HCEC 1CT (cell line): ENCODE results near the gene MFSD6L.

Experiments
- DNase-seq: peaks from one replicate; pipeline ENCODE4 v3.0.0-alpha.2; 2017

The MFSD6L gene, protein sequence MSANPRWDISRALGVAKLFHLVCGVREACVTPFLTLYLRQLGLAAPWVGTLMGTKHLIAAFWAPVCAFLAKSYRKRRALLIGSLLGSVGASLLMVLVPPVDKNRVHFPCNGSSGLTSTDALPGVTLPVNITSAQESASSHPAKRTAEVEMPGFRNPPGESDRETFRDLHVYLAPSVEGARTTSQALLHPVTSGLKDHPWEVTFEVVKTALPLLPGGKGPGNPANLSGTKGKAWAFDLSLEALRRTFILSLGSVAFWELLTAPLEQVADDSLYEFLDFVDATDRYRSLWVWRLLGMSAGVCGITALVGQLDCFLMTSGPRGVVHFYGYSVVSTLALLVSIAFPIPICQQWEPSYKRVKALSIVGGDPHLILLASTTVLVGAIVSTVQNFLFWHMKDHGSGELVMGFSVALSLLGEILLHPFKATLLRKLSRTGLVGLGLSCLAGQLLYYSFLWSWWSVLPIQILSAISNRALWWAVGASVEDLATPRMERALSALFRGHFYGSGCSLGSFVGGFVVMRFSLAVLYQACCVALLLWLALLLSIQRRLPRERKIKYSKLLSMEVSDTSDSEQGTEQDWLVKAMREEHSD

DNA sequence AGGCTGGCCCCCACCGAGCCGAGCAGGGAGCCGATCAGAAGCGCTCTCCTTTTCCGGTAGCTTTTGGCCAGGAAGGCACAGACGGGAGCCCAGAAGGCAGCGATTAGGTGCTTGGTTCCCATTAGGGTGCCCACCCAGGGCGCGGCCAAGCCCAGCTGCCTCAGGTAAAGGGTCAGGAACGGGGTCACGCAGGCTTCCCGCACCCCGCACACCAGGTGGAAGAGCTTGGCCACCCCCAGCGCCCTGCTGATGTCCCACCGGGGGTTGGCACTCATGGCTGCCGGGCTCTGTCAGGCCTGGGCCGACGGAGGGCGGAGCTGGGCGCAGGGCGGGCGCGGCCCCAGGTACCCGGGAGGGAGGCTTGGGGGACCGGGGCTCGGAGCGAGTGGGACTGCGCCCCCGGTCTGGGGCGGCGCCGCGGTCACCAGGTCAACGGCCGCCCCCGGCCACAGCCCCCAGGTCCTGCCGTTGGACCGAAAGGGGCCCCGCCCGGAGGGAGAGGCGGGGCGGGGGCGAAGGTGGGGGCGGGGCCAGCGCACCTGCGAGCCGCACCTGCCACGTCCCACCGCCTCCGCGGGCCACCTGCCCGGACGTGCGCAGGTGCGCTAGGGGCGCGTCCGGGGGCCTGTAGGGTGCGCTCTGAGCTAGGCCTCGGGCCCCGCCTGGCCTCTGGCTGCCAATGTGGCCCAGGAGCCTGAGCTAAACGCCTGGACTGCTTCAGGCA is at the start of gene MFSD6L:
MFSD6L (minus strand) TSS at position 520 of the 724 bp plus-strand sequence; CDS start at position 275, 245 bp downstream.
- DNase-seq: no peak

DNA sequence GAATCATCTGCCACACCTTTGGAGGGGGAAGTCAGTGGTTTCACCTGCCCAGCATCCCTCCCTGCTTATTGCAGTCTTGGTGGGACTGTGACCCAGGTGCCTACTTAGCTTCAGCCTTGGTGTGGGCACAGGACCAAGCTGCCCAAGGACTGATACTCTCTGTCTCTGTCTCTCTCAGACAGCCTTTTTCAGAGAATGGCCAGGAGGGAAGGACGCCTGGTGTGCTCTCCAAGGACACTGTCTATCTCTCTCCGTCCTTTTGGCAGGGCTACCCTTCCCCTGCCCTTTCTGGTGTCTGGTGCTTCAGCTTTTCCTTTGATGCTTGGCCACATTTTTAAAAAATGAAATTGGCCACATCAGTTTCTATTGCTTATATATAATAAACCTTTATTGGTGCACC is 48.7 kb upstream of the MFSD6L start:
- no peak for DNase-seq

DNA sequence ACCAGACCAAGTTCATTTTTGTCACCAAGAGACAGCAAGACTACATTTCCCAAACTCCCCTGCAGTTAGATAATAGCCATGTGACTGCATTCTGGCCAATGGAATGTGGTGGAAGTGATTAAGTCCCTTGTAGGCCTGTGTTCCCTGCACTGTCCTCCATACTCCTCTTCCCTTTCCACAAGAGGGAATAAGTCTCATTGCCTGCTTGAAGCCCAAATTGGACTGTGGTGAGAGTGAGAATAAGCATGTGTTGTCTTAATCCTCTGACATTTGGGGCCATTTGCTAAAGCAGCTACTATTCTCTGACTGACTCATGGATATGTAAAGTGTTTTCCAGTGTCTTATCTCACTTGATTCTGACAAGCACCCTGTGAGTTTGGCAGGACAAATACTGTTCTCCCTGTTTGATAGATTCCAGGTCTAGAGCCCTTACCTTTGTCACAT is 47.6 kb upstream of the MFSD6L start:
- no peak for DNase-seq

DNA sequence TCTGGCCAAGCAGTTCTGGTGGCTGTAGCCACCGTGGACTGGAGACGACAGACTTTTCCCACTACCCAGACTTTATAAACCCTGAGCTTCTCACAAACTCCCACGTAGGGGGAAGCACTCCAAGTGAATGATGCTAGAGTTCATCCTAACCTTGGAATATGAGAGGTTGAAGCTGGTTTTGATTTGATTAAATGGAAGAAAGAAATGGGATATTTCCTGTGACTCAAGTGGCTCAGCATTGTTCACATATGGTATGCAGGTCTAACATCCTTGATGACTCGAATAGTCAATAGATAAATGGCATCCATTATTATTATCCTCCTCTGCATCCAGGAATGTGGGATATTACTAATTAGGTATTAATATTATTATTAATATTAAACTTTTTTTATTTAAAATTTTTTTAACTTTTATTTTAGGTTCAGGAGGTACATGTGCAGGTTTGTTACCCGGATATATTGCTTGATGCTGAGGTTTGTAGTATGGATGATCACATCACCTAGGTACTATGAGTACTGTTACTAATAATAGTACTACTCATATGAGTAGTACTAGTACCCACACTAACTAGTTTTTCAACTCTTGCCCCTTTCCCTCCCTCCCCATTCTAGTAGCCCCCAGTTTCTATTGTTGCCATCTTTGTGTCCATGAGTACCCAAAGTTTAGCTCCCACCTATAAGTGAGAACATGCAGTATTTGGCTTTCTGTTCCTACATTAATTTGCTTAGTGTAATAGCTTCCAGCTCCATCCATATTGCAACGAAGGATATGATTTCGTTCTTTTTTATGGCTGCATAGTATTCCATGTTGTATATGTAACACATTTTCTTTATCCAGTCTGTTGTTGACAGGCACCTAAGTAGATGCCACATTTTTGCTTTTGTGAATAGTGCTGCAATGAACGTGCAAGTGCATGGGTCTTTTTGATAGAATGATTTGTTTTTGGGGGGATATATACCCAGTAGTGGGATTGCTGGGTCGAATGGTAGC is 45.4 kb upstream of the MFSD6L start:
- no peak for DNase-seq

DNA sequence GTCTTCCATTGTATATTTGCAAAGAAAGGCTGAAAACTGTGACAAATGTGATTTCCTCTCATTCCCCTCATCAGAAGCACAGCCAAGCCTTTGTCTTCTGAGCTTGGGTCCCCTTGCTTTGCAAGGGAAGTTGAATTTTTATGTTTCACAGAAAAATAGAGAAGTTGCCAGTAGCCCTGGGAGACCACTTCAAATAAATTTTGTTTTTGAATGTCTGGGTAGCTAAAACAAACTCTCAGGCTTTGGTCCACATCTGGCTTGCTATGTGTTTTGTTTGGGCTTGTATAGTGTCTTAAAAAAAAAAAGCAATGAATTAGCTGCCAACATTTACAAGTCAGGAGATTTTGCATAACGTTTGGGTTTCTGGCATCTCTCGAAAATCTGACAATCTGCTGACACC is 44.2 kb upstream of the MFSD6L start:
- no peak for DNase-seq

DNA sequence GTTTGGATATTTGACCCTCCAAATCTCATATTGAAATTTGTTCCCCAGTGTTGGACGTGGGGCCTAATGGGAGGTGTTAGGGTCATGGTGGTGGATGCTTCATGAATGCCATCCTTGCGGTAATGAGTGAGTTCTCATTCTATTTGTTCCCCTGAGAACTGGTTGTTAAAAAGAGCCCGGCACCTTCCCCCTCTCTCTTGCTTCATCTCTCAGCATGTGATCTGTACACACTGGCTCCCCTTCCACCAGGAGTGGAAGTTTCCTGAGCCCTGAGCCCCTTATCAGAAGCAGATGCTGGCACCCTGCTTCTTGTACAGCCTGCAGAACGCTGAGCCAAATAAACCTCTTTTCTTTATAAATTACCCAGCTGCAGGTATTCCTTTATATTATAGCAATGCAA is 42.7 kb upstream of the MFSD6L start:
- DNase-seq: no peak

DNA sequence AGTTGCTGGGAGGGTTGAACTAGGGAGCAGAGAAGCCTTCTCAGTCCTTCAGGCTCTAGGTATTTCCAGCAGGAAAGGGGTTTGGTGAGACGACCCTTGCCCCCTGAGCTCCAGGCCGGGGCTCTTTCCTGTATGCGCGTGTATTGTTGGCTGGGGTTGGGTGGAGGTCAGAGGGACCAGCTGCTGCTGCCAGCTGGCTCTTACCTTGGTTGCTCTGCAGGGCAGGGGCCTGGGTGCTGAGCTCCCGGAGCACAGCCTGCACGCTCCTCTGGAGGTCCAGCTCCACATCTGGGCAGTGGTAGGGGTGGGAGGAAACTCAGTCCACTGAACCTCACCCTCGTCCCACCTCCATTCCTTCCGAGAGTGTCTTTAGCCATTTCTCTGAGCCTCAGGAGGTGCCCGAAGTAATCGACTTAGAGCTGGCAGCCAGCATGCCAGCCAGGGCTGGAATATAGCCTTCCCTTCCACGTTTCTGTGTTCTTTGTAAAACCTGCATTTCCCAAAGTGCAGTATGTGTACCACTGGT is 40.3 kb upstream of the MFSD6L start:
- DNase-seq: no peak

DNA sequence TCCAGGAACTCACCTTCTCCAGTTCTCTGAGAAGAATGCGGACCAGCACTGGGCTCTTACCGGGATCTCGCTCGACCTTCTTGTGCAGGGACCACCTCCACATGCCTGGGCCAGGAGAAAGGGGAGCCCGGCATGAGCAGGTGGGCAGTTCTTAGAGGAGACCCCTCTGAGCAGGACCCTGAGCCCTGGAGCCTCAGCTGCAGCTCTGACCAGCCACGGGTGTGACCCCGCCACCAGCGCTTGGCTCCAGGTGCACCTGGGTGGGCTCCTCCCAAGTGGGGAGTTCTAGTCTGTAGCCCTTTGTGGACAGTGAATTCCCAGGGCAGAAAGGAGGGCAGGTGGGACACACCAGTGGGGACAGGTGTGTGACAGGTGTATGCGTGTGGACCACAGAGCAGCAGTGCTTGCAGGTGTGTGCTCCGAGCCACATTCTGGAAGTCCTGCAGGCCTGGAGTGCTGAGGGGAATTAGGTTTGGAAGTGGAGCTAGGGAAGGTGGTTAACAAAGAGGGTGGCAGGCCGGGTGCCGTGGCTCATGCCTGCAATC is 39.5 kb upstream of the MFSD6L start:
- DNase-seq: no peak

DNA sequence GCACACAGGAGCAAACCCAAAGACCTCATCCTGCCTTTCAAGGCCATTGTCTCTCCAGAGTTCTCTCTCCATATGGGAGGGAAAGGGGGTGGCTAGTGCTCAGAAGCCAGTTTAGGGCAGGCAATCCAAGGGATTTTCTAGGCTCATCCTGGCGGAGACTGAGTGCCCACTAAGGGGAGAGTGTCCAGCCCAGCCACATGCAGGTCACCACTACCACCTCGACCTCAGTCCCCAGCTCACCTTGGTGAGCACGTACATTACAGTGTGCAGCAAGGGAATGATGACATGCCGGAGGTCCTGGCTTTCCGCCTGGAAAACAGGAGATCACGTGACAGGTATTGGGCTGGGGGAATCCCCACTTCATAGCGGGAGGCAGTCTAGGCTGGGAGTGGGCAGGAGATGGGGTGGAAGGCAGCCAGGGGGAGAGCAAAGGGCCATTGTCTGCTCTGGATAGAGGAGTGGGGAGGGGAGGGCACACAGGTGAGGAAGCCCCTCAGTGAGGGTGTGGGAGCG is 38.5 kb upstream of the MFSD6L start:
- no peak for DNase-seq

DNA sequence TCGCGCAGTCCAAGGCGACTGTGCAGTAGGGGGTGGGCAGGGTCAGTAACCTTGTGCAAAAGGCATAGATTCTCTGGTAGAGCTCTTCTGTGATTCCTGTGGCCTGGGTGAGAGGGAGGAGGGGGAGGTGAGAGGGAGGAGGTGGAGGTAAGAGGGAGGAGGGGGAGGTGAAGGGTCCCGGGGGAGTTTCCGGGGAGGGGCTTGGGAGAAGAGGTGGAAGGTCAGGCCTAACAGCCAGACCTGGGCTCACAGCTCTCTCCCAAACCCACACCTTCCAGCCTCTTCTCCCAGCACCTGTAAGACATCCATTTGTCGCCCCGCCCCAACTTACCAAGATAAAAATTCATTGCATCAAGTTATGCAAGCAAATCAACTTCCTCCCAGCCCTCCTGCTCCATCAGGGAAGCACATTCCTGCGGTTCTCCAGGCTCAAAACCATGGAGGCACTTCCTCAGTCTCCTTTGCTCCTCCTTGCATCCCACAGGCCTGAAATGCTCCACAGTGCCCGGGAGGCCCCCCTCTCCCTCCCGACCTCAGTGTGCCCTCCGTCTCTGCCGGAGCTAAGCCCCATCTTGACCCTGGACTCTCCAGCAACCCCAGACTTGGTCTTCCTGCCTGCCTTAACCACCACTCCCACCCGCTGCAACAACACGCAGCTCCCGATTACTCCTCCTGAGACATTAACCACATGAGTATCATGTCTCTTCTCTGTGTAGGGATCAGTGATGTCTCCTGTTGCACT is 37.8 kb upstream of the MFSD6L start:
- no peak for DNase-seq

DNA sequence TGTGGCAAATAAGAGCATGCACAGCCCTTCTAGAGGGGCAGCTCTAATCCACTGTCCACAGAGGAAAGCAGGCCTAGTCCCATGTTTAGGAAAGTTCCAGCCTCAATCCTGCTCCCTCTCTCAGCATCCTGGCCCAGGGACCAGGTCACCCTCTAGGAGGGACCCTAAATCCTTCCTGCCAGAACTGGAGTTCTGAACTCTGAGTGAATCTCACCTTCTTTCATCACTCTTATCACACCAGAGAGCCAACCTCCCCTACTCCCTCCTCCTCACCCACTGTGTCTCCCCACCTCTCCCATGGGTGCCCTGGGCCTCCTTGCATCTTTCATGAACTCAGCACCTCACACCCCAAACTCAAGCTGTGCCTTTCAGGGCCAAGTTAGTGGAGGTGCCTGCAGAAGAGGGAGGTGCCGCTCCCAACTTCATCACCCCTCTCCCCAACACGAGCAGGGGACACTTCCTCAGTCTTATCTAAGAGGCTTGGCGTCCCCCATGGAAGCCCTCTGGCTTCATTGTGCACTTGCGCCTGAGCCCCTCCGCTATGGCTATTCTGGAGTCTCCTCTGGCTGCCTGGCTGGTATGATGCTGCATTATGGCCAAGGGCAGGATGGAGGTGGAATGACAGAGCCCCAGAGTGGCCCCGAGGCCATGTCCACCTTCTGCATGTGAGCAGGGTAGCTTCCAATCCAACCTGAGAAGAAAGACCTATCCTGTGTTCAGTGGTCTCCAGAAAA is 36.6 kb upstream of the MFSD6L start:
- DNase-seq: no peak

DNA sequence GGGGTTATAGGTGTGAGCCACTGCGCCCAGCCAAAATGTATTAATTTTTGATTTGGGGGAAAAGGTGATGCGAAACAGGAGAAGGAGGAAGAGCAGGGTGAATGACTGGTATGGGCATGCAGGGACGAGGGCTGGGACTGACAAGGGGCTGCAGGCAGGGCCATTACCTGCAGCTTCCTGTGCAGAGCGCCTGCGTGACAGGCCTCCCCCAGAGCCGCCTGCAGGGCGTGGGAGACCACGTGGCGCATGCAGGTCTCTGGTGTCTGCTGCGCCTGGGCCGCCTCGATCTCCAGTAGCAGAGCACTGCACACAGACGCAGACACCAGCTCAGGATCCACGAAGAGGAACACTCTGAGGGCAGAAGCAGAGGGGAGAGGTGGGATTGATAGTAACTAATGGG is 35.9 kb upstream of the MFSD6L start:
- DNase-seq: no peak

DNA sequence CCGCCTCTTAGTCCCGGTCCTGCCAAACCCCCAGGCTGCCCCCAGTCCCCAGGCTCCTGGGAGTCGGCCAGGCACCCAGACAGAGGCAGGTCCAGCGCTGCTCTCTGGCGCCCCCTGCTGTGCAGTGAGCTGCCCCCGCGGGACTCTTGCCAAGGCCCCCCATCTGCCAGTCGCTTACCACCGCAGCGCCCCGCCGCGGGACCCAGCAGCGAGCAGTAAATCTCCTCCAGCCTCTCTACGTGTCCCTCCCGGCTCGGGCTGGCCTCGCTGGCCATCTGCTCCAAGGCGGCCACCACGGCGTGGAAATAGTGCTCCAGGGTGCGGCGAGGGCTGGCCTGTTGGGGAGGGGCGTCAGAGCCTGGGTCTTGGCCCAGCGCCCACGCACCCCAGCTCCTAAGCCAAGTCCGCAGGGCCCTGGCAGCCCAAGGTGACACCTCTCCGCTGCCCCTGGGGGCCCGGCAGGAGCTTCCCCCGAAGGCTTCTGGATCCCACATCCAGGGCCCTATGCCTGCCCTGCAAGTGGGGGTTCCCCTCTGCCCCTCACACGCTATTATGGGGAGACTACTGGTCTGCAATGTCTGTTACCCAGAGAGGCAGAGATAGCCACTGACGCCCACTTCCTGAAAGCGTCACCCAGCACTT is 33.7 kb upstream of the MFSD6L start:
- DNase-seq: no peak

DNA sequence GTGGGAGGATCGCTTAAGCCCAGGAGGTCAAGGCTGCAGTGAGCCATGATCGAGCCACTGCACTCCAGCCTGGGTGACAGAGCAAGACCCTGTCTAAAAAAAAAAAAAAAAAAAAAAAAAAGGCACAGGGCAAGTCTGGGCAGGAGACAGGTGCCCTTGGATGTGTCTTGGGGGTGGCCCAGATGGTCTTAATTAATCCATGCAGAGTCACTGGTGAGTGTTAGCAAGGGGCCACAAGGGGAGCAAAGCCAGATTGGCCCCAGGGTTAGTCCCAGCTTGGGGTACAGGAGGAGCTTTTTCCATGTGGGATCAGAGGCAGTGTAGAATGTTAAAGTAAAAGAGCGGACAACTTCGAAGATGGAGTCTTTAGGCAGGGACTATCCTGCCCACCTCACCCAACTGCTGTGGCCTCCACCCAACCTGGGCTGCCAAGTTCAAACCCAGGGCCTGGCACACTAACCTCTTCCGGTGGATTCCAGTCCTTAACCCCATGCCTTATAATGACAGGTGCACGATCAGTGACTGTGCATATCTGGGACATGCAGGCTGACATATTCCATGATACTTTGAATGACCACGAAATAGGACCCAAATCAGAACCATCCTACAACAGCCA is 32.2 kb upstream of the MFSD6L start:
- no peak for DNase-seq

DNA sequence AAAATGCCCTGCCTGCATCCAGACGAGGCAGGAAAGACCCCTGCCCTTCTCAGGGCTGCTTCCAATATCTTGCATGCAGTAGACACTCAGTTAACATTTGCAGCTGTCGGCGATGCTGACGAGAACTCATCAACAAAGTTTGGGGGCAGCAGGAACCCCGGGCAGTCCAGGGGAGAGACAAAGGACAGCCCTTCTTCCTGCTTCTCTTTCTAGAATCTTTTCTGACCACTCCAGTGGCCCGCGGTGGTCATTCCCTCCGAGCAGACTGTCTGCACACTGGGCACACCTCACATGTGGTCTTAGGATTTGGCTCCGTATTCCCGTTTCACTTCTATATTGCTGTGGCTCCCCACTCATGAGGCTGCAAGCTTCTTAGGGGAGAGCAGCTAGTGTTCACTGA is 31.0 kb upstream of the MFSD6L start:
- no peak for DNase-seq

DNA sequence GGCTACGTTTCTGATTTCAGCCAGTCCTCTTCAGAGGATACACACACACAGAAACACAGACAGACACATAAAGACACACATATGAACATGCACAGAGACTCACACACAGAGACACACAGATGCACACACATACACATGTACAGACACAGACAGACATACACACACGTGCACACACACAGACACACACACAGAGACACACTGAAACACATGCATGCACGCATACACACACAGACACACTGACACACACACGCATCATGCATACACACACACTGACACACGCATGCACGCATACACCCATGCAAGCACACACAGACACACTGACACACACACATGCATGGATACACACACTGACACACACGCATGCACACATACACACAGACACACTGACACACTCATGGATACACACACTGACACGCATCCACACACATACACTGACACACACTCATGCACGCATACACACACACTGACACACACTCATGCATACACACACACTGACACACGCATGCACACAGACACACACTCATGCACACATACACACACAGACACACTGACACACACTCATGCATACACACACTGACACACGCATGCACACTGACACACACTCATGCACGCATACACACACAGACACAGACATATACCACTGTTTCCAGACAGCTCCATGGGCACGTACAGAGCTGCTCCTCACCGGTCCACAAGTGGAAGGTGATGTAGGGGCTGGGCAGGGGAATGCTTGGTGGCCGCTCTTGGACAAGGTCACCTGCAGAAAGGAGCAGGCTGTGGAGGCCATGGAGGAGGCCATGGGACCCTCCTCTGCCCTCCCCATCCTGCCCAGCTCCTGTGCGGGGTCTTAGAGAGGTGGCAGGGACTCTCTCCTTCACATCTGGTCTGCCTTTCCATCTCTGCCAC is 30.1 kb upstream of the MFSD6L start:
- DNase-seq: no peak

DNA sequence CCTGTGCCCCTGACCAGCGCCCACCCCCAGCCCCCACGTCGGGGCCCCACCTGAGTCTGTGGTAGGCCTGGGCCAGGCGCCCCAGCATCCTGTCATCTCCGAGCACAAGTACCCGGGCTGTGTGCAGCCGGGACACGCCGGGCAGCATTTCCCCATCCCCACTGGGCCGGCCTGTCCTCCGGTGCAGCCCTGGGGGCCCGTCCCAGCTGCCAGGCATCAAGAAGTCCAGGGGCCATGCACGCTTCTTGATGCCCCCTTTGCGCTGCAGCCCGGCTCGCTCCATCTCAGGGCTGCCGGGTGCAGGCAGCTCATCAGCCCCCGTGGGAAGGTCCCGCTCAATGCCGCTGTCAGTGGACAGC is 29.3 kb upstream of the MFSD6L start:
- DNase-seq: no peak

DNA sequence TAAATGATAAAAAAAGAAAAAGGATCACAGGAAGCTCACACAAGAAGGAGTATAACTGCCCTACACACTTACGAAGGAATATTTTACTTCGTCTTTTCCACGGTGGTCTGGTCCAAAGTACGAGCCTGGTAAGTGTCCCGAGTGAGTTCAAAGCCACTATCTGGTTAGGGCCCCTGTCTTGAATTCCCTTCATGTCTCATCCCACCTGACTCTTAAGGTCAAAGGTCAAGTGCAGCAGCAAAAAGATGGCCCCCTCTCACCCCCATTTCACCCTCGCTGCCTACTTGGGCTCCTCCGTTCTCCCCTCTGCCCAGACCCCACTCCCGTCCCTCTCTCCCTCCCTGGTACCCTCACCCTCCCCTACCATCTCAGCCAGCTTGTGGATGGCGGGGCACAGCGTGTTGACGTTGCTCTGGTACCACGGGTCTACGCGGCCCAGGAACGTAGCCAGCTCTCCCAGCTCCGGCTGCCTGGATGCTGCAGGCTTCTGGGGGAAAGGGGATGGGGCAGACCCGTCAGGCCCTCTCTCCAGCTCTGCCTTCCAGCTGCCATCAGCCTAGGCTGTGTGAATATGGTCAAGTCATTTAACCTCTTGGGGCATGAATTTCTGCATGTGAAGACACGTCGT is 27.8 kb upstream of the MFSD6L start:
- no peak for DNase-seq
